K562 (cell line): ENCODE measurements around the gene ALDH16A1. TPM values are rescaled to one million over a fixed set of nuclear protein-coding genes. Genes with fewer than 3 reads are reported as not detected.
A peak's percentile ranks its signal among the peaks of the same experiment; 100 is the strongest.

Experiments used
- ATAC-seq: fragments of 200-7000 bp; cut with Tn5 transposase; 3 replicates; pipeline ENCODE4 v1.9.1; 2020; ENCODE audit warnings: moderate library complexity
- BruUV-seq: library from RNA; stranded (reverse); fragments of 400-500 nt; replicated peaks from 2 replicates; lab custom pipeline; 2021; lab: Mats Ljungman, UMichigan
- CTCF ChIA-PET: fragments of 300-600 bp; formaldehyde crosslinking; extraction: SDS; loops from one replicate; lab custom pipeline; 2021; ENCODE audit warnings: low intra/inter-chr PET ratio; lab: Yijun Ruan, JAX
- POLR2A ChIA-PET: fragments of 300-600, 350-650 bp; sonication (Branson Sonifier 250); formaldehyde crosslinking; extraction: SDS; loops from one replicate; lab custom pipeline; 2021; ENCODE audit warnings: antibody characterized with exemption, inconsistent platforms; lab: Yijun Ruan, JAX
- DNase-seq, 4 experiments: peaks; one replicate each; pipeline versions ENCODE4 v3.0.0 to v3.0.0-alpha.2; 2011 to 2018; ENCODE audit warnings: low spot score in 3 of 4, mixed read lengths in 3 of 4; ENCODE audit errors: extremely low read depth in 1 of 4
- FAIRE-seq: peaks from 2 replicates; lab custom pipeline; 2011; peaks lifted over from hg19 to GRCh38; lab: Jason Lieb, UNC
- H2AFZ ChIP-seq: 2 replicates; pipeline ENCODE4 v1.6.0; 2011; ENCODE audit warnings: low read depth, low read length, control low read depth, inconsistent platforms
- H3K27ac ChIP-seq: fragments of 200-600 bp; 3 replicates; pipeline ENCODE4 v1.8.0; 2011; ENCODE audit warnings: low read depth, mild to moderate bottlenecking, control low read depth, inconsistent platforms, low read length, moderate library complexity, mixed read lengths; ENCODE audit errors: extremely low read depth
- H3K27me3 ChIP-seq, 2 experiments: fragments of 300-600 bp in 1 of 2; 2 replicates in 1 of 2; 3 replicates in 1 of 2; pipeline versions ENCODE4 v1.6.0 to v1.8.0; 2011; ENCODE audit warnings: inconsistent platforms in 2 of 2, low read length in 2 of 2, mild to moderate bottlenecking in 1 of 2, mixed read lengths in 1 of 2, moderate library complexity in 1 of 2; ENCODE audit not compliant: control insufficient read depth in 2 of 2, insufficient read depth in 2 of 2
- H3K36me3 ChIP-seq: fragments of 300-600 bp; 3 replicates; pipeline ENCODE4 v1.8.0; 2011; ENCODE audit warnings: mild to moderate bottlenecking, low read length, inconsistent platforms; ENCODE audit not compliant: control insufficient read depth, insufficient read depth
- H3K4me1 ChIP-seq, 2 experiments: fragments of 200-600 bp in 1 of 2; replicated peaks in 1 of 2; 2 replicates in 1 of 2; 3 replicates in 1 of 2; pipeline versions ENCODE4 v1.5.1 to v1.8.0; 2011; ENCODE audit warnings: inconsistent platforms in 2 of 2, low read length in 2 of 2, mild to moderate bottlenecking in 1 of 2, mixed read lengths in 1 of 2, moderate library complexity in 1 of 2; ENCODE audit not compliant: control insufficient read depth in 2 of 2, insufficient read depth in 2 of 2
- H3K4me2 ChIP-seq: 2 replicates; pipeline ENCODE4 v1.6.1; 2011; ENCODE audit warnings: low read length, control low read depth, inconsistent platforms, mixed read lengths; ENCODE audit not compliant: insufficient read depth
- H3K4me3 ChIP-seq: fragments of 200-600 bp; sonication (generic), shearing (Covaris generic); 2 replicates; pipeline ENCODE4 v1.5.1; 2016; ENCODE audit warnings: control low read depth, inconsistent platforms
- H3K79me2 ChIP-seq: fragments of 200-600 bp; 3 replicates; pipeline ENCODE4 v1.8.0; 2011; ENCODE audit warnings: low read length, inconsistent platforms; ENCODE audit not compliant: control insufficient read depth, insufficient read depth
- H3K9ac ChIP-seq, 2 experiments: 2 replicates each; pipeline versions ENCODE4 v1.6.0 to v1.6.1; 2011; ENCODE audit warnings: low read depth in 2 of 2, low read length in 2 of 2, control low read depth in 1 of 2, inconsistent platforms in 1 of 2, mild to moderate bottlenecking in 1 of 2, mixed read lengths in 1 of 2; ENCODE audit not compliant: insufficient read depth in 1 of 2
- H3K9me1 ChIP-seq: one replicate; pipeline ENCODE4 v1.6.0; 2011; ENCODE audit warnings: inconsistent platforms, mild to moderate bottlenecking, low read length, moderate library complexity; ENCODE audit not compliant: control insufficient read depth, insufficient read depth
- H3K9me3 ChIP-seq: replicated peaks from 2 replicates; pipeline ENCODE4 v1.5.1; 2011; ENCODE audit warnings: low read depth, low read length, inconsistent platforms; ENCODE audit not compliant: control insufficient read depth, insufficient read depth
- H4K20me1 ChIP-seq: replicated peaks from 2 replicates; pipeline ENCODE4 v1.6.1; 2011; ENCODE audit warnings: low read length, inconsistent platforms, mixed read lengths; ENCODE audit not compliant: control insufficient read depth, insufficient read depth
- DMBX1 ChIP-seq: fragments of 250-450 bp; sonication (Bioruptor Pico); IDR thresholded peaks from 2 replicates; pipeline ENCODE4 v1.8.0; 2022; ENCODE audit warnings: inconsistent platforms, mild to moderate bottlenecking, moderate library complexity, borderline replicate concordance
- GTF2A2 ChIP-seq: IDR thresholded peaks from 2 replicates; pipeline ENCODE4 v1.6.1; 2016; ENCODE audit warnings: mild to moderate bottlenecking, missing genetic modification characterization, missing compliant biosample characterization
- HMBOX1 ChIP-seq: sonication (generic); IDR thresholded peaks from 2 replicates; pipeline ENCODE4 v1.6.1; 2016
- KDM2B ChIP-seq: fragments of 250-450 bp; sonication (Bioruptor Pico); IDR thresholded peaks from 2 replicates; pipeline ENCODE4 v1.8.0; 2021; ENCODE audit warnings: mild to moderate bottlenecking, moderate library complexity
- LCOR ChIP-seq: sonication (generic); formaldehyde crosslinking; IDR thresholded peaks from 2 replicates; pipeline ENCODE4 v1.8.0; 2022; ENCODE audit warnings: mild to moderate bottlenecking, missing genetic modification reagents
- LEF1 ChIP-seq: fragments of 450-650 bp; IDR thresholded peaks from 2 replicates; pipeline ENCODE4 v1.6.1; 2016; ENCODE audit warnings: mild to moderate bottlenecking
- MBD1 ChIP-seq: fragments of 250-450 bp; sonication (Bioruptor Pico); IDR thresholded peaks from 2 replicates; pipeline ENCODE4 v1.8.0; 2022; ENCODE audit warnings: inconsistent platforms
- TFAP4 ChIP-seq: sonication (generic); formaldehyde crosslinking; IDR thresholded peaks from 2 replicates; pipeline ENCODE4 v1.8.0; 2022; ENCODE audit warnings: missing genetic modification reagents, mild to moderate bottlenecking, moderate library complexity, borderline replicate concordance
- whole genome bisulfite sequencing: fragments of 100-300 bp; shearing (Covaris generic); methylation state at CpG from one replicate; pipeline ENCODE4 v1.1.6; 2016; ENCODE audit warnings: low coverage, mixed read lengths; ENCODE audit not compliant: insufficient coverage; ENCODE audit errors: missing lambda C conversion rate; 5-methylcytosine and 5-hydroxymethylcytosine counted together
- in situ Hi-C: fragments of 300-500 bp; cut with MboI; formaldehyde crosslinking; loops from 4 replicates; pipeline ENCODE4 v1.15.0; 2018; ENCODE audit warnings: inconsistent platforms, mixed read lengths
- intact Hi-C: fragments of 100-400 bp; cut with micrococcal nuclease; formaldehyde crosslinking; loops from 2 replicates; pipeline ENCODE4 v1.14.2; 2022
- polyA plus RNA-seq, 8 experiments: library from polyadenylated mRNA; depleted of rRNA in 4 of 8; stranded (reverse) in 5 of 8; unstranded in 3 of 8; fragments of >200 nt; fragmentation: Nextera tagmentation in 2 of 8; fragmentation: Illumina TruSeq in 1 of 8; extraction: Ambion mirVana in 2 of 8; extraction: Trizol in 1 of 8; gene quantifications; 2 replicates each; pipeline versions ENCODE4 v1.2.1 to v1.2.3, GENCODE V29; 2011 to 2014; ENCODE audit warnings: inconsistent platforms in 1 of 8, missing spikeins in 1 of 8
- total RNA-seq, 7 experiments: library from RNA; depleted of rRNA in 6 of 7; stranded (reverse); fragments of >200 nt in 6 of 7; fragmentation: Illumina TruSeq in 2 of 7; extraction: Trizol in 2 of 7; gene quantifications; 2 replicates each; pipeline versions ENCODE4 v1.2.1 to v1.2.3, GENCODE V29; 2011 to 2021; ENCODE audit warnings: low replicate concordance in 1 of 7
- TF ChIP-seq, protein P1 (sequence below): IDR thresholded peaks from 2 replicates; pipeline ENCODE4 v1.6.1; 2016; ENCODE audit warnings: missing genetic modification characterization, missing compliant biosample characterization
- TF ChIP-seq, protein P2 (sequence below): fragments of 250-450 bp; sonication (Bioruptor Pico); IDR thresholded peaks from 2 replicates; pipeline ENCODE4 v1.5.0; 2021

The ALDH16A1 gene
- total and polyA plus RNA-seq, 9 of the 15 experiments (the other 6 are each of a cell fraction or from before 2014, with no cell fraction given), result 2.2 to 52.2 (median 7.6) TPM

DNA sequence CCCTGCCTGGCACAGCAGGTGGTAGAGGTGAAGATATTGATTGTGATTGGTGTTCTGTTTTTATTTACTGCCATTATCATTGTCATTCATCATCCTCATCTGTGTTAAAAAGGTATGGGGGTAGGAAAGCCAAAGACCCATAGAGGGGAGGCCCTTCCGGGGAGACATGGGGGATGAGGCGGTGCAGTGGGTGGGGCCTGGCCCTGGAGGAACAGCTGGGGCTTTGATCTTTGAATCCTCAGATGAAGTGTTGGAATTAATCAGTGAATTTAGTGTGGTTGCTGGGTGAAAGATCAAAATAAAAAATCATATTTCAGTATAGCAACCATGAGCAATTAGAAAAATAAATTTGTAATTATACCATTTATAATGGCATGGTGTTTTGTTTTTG is 37.2 kb upstream of the ALDH16A1 start:
- no peak for TF ChIP-seq KDM2B (CRISPR knock-in tag)
- no peak for TF ChIP-seq DMBX1 (CRISPR knock-in tag)
- TF ChIP-seq HMBOX1, result no peak
- TF ChIP-seq MBD1, result no peak
- 0 out of 2 replicates have a peak, but pooled peaks have one; percentile 24 for TF ChIP-seq LEF1
- TF ChIP-seq, protein P1, sequence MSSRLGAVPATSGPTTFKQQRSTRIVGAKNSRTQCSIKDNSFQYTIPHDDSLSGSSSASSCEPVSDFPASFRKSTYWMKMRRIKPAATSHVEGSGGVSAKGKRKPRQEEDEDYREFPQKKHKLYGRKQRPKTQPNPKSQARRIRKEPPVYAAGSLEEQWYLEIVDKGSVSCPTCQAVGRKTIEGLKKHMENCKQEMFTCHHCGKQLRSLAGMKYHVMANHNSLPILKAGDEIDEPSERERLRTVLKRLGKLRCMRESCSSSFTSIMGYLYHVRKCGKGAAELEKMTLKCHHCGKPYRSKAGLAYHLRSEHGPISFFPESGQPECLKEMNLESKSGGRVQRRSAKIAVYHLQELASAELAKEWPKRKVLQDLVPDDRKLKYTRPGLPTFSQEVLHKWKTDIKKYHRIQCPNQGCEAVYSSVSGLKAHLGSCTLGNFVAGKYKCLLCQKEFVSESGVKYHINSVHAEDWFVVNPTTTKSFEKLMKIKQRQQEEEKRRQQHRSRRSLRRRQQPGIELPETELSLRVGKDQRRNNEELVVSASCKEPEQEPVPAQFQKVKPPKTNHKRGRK, result no peak
- TF ChIP-seq, protein P2, sequence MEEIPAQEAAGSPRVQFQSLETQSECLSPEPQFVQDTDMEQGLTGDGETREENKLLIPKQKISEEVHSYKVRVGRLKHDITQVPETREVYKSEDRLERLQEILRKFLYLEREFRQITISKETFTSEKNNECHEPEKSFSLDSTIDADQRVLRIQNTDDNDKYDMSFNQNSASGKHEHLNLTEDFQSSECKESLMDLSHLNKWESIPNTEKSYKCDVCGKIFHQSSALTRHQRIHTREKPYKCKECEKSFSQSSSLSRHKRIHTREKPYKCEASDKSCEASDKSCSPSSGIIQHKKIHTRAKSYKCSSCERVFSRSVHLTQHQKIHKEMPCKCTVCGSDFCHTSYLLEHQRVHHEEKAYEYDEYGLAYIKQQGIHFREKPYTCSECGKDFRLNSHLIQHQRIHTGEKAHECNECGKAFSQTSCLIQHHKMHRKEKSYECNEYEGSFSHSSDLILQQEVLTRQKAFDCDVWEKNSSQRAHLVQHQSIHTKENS (CRISPR knock-in tag), result no peak
- peak; percentile 23; the same call in 1 of the 2 replicates for TF ChIP-seq TFAP4
- no peak for TF ChIP-seq LCOR (CRISPR knock-in tag)
- TF ChIP-seq GTF2A2 (tag), result no peak
- Histone ChIP-seq H3K4me1 (peaks cover 21 to 40% of the 10 kb centered on the region in 2 experiments), H3K79me2 (no peaks in the 10 kb centered on the region), H3K4me3 (no peak overlapping the region), H3K27me3 (no peaks in the 10 kb centered on the region), H2AFZ (peak overlapping the region; percentile 86), H4K20me1 (no peaks in the 10 kb centered on the region), H3K9ac (no peak overlapping the region; a peak in 1 of 4 replicates), H3K4me2 (no peak overlapping the region), H3K27ac (no peak overlapping the region), H3K9me1 (no peaks in the 10 kb centered on the region), H3K36me3 (no peaks in the 10 kb centered on the region), H3K9me3 (no peaks in the 10 kb centered on the region)
- intact Hi-C loops, result no loop called here
- 58% methylated on average over 2 of the region's 2 CpGs for WGBS
- CTCF ChIA-PET, result no interaction called here
- POLR2A ChIA-PET, result interaction anchor here (0.7 to 1.3 kb wide), 3 partner anchors 11 to 595 kb away, joined by 3 to 5 read pairs (median 3); no protein-coding TSS in a partner anchor
- ATAC-seq, result no peak
- no peak for DNase-seq
- no TSS peak for BruUV-seq
- in situ Hi-C loops, result no loop called here
- no peak for FAIRE-seq
